GM18508 (cell line): Measurements from ENCODE around the gene OR2V1.
"Not testable (repeated sequence)": the region's sequence is repeated elsewhere in the genome, so short reads cannot be mapped to it uniquely, and the experiment has no call there.

ENCODE experiments used
- ATAC-seq: cut with Tn5 transposase; IDR thresholded peaks from one replicate; pipeline ENCODE4 v1.9.1; 2021; ENCODE audit warnings: moderate number of reproducible peaks; ENCODE audit not compliant: insufficient read depth, unreplicated experiment

Gene OR2V1

GRCh38 chr5:181131514-181131913, 545 bp upstream of the OR2V1 start:
- no peak for ATAC-seq

- not testable (repeated sequence) for ATAC-seq
These were observed 888 bp downstream of the OR2V1 start for GRCh38 chr5:181130081-181130480.

DNA sequence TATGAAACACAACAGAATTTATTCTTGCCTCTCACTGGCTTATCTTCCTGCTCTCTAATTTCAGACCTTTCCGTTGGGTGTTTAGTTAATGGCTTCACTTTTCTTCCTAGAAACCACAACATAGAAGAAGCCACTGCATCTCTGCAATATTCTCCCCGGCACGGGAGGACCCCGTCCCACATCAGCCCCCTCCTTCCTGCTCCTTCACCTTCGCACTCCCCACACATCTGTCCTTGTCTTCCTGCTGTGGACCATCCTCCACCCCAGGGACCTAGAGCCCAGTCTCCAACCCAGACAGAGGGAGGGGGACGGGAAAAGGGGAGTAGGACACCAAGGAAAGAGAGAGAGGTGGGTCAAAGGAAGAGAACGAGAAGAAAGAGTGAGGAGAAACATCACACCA, 1.4 kb downstream of the OR2V1 start:
- ATAC-seq, result no peak

- ATAC-seq, result no peak
These were observed 2.9 kb downstream of the OR2V1 start for GRCh38 chr5:181127907-181128626.

GRCh38 chr5:181127456-181127855, 3.5 kb downstream of the OR2V1 start:
- no peak for ATAC-seq

DNA sequence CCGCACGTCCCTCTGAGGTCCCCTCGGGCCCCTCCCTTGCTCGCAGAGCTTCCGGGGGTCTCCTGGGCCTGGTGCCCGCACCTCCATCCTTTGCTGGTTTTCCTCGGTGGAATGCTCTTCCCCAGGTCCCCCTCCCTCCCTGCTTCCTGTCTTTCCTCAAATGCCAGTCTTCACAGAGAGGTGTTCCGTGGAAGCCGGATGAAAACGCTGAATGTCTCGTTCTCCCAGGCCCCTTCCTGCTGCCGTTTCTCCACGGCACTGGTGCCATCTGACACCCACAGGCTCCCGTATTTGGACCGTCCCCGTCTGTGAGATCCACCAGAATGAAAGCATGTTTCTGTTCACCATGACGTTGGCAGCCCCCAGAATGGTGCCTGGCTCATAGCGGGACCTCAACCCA, 4.1 kb downstream of the OR2V1 start:
- no peak for ATAC-seq

DNA sequence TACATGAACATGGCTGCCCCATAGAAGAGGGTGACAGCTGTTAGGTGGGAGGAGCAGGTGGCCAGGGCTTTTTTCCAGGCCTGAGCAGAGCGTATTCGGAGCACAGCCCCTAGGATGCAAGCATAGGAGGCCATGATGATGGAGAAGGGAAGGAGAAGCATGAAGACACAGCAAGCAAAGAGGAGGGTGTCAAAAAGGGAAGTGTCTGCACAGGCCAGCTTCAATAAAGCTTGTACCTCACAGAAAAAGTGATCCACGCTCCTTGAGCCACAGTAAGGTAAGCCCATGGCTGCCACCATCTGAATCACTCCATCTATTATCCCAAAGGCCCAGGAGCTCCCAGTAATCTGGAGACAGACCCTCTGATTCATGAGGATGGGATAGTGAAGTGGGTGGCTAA, 6.4 kb downstream of the OR2V1 start:
- ATAC-seq, result no peak

- ATAC-seq, result no peak
These were observed 9.1 kb downstream of the OR2V1 start for GRCh38 chr5:181121675-181122561.

DNA sequence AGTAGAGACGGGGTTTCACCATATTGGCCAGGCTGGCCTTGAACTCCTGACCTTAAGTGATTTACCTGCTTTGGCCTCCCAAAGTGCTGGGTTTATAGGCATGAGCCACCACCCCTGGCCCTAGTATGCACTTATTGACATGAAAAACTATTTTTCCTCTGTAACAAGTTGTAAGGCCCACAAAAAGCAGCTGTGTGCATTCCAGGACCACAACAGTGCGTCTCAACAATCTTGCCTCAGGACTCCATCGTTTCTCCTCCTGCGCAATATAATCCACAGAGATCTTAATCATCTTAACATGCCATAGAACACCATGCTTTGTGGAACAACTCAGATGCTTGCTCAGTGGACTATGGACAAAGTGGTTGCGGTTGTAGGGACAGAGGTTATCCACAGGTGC, 10.2 kb downstream of the OR2V1 start:
- ATAC-seq, result no peak

GRCh38 chr5:181120306-181120705, 10.7 kb downstream of the OR2V1 start:
- no peak for ATAC-seq

DNA sequence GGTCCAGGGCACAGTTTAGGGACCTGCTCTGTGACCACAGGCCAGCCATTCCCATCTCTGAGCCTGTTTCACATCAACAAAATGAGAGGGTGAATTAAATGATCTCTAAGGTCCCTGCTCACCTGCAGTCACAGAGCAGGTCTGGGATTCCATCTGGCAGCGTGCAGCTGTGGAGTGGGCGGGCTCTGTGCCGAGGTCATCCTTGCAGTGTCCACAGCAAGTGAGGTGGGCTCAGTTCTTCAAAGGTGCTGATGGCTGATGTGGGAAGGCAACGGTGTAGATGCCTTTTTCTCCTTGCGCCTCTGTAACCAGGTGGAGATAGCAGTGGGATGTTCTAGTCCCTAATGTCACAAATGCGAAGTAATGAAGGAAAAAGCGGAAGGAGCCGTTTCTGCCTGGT, 11.9 kb downstream of the OR2V1 start:
- ATAC-seq, result no peak

DNA sequence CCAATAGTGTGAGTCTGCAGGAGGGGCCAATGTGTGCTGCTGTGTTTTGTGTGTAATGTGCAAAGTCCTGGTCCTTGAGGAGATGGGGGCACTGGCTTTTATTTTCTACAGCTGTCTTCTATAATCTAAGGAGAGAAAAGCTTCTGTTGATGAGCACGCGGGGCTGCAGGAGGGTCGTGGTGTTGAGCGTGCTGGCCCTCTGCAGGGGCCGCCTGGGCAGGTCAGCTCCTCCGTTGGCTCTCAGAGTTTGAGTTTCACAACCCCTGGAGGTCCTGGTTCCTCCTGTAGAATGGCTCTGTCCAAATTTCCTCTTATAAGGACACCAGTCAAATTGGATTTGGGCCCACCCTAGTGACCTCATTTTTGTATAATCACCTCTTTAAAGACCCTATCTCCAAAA, 12.6 kb downstream of the OR2V1 start:
- no peak for ATAC-seq

DNA sequence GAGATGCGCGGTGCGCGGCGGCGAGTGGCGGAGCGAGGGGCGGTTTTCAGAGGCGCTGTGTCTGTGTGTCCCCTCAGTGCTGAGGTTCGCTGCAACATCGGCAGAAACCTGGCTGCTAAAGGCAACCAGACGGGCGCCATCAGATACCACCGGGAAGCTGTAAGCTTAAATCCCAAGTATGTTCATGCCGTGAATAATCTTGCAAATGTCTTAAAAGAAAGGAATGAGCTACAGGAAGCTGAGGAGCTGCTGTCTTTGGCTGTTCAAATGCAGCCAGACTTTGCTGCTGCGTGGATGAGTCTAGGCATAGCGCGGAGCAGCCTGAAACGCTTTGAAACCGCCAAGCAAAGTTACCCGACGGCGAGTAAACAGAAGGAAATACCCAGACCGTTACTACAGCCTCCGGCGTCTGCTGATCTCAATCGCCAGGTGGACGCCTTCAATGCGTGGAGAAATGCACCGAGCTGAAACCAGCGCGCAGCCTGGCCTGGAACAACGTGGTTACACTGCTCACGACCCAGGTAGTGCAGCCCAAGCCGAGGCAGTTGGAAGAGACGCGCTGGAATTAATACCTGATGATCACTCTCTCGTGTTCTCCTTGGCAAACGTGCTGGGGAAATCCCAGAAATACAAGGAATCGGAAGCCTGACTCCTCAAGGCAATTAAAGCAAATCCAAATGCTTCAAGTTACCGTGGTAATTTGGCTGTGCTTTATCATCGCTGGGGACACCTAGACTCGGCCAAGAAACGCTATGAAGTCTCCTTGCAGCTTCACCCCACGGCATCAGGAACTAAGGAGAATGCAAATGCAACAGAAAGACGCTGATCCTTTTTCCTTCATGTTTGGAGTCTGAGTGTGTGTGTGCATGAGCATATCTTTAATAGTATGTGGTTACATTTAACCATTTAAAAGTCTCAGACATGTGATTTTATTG, 15.9 kb downstream of the OR2V1 start:
- no peak for ATAC-seq

DNA sequence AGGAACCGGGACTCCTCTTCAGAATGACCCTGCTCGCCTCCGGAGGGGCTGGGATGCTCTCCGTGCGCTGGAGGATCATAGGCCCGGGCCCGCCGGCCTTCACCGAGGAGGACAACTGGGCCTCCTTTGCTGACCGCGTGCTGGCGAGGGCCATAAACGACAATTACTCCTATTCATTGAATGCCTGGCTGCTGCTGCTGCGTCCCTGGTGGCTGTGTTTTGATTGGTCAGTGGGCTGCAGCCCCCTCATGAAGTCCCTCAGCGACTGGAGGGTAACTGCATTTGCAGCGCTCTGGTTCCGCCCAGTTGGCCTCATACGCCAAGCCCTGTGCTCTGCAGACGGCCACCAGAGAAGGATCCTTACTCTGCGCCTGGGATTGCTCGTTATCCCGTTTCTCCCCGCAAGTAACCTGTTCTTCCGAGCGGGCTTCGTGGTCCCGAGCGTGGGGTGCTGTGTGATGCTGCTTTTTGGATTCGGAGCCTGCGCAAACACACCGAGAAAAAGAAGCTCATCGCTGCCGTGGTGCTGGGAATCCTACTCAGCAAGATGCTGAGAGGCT, 16.6 kb downstream of the OR2V1 start:
- ATAC-seq, result no peak

- not testable (repeated sequence) for ATAC-seq
These were observed 17.4 kb downstream of the OR2V1 start for GRCh38 chr5:181113572-181113971.

- ATAC-seq, result no peak
These were observed 18.5 kb downstream of the OR2V1 start for GRCh38 chr5:181112476-181112875.

- ATAC-seq, result no peak
These were observed 20.0 kb downstream of the OR2V1 start for GRCh38 chr5:181111010-181111409.

DNA sequence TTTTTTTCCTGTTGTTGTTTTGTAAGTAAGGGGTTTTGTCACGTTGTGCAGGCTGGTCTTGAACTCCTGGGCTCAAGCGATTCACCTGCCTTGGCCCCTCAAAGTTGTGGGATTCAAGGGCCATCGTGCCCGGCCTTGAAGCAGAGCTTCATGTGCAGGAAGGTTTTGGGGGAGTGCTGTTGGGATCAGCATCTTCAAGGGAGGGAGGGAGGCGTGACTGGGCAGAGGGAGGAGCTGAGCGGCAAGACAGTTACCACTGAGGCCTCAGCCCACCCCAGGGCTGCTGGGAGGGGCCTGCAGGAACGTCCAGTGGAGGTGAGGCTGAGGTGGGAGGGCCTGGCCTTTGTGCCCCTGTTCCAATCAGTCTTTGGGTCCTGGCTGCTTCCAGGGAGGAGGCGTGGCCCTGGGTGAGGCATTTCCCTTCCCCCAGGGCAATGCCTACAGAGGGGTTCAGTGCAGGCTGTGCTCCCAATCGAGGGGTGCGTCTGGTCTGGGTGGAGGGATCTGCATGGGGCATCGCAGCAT, 21.4 kb downstream of the OR2V1 start:
- no peak for ATAC-seq

DNA sequence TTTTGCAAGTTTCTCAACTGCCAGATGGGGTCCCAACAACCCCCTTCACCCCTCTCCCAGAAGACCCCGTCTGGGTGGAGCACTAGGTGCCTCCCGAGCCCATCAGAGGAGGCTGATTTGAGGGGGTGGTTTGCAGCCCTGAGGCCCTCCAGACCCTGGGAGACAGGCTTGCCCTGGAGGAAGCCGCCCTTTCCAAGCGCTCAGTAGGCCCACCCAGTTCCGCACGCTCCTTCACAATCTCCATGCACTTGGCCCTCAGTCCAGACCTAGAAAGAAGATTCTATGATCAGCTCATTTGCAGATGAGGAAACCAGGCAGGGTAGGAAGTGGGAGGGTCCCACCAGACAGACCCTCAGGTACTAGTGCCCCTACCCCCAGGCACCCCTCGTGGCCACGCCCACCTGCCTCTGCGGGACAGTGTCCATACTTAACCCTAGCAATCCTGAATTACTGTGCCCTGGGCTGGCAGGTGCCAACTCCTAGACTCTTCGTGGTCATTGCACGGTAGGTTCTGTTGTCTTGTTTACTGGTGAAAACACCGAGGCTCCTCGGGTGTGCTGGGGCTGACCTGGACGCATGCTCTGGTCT, 22.3 kb downstream of the OR2V1 start:
- no peak for ATAC-seq

GRCh38 chr5:181107699-181108098, 23.3 kb downstream of the OR2V1 start:
- ATAC-seq, result no peak
